IMR-90 (cell line): ENCODE results near the gene RCN2.

Experiments
- BHLHE40 ChIP-seq: fragments of 150-350 bp; IDR thresholded peaks from 2 replicates; pipeline ENCODE4 v1.6.1; 2016; ENCODE audit warnings: mild to moderate bottlenecking, low read depth, low read length
- CEBPB ChIP-seq: IDR thresholded peaks from 2 replicates; pipeline ENCODE4 v1.6.1; 2012; ENCODE audit warnings: low read depth, low read length, improper control_type of control experiment
- CTCF ChIP-seq: conservative IDR thresholded peaks from 2 replicates; pipeline ENCODE4 v1.5.1; 2012; ENCODE audit warnings: mild to moderate bottlenecking, low read depth, low read length, improper control_type of control experiment
- MAFK ChIP-seq: IDR thresholded peaks from 2 replicates; pipeline ENCODE4 v1.6.1; 2012; ENCODE audit warnings: low read depth, low read length, improper control_type of control experiment
- POLR2A ChIP-seq: IDR thresholded peaks from 2 replicates; pipeline ENCODE4 v1.6.1; 2012; ENCODE audit warnings: mild to moderate bottlenecking, low read depth, low read length
- RAD21 ChIP-seq: IDR thresholded peaks from 2 replicates; pipeline ENCODE4 v1.6.1; 2012; ENCODE audit warnings: low read length, improper control_type of control experiment
- RCOR1 ChIP-seq: IDR thresholded peaks from 2 replicates; pipeline ENCODE4 v1.6.1; 2012; ENCODE audit warnings: mild to moderate bottlenecking, low read length, improper control_type of control experiment; ENCODE audit not compliant: insufficient replicate concordance
- RFX5 ChIP-seq: IDR thresholded peaks from 2 replicates; pipeline ENCODE4 v1.8.0; 2012; ENCODE audit warnings: low read depth, mild to moderate bottlenecking, low read length, moderate library complexity
- USF2 ChIP-seq: fragments of 150-350 bp; IDR thresholded peaks from 2 replicates; pipeline ENCODE4 v1.6.1; 2017; ENCODE audit warnings: mild to moderate bottlenecking, antibody characterized with exemption, low read length, low read depth

- no peak for TF ChIP-seq CTCF
- TF ChIP-seq USF2: no peak
- no peak for TF ChIP-seq BHLHE40
- no peak for TF ChIP-seq MAFK
- TF ChIP-seq RAD21: no peak
- TF ChIP-seq POLR2A: no peak
- TF ChIP-seq RFX5: no peak
- TF ChIP-seq CEBPB: no peak
- TF ChIP-seq RCOR1: no peak
These were observed 2.4 kb upstream of the RCN2 start for GRCh38 chr15:76929011-76929760.
